Keratinocyte (primary cell): ENCODE results near the gene SLC41A1. TPM values are rescaled to one million over a fixed set of nuclear protein-coding genes. Genes with fewer than 3 reads are reported as not detected.

Experiments
- DNase-seq: peaks from one replicate; pipeline ENCODE4 v3.0.0-alpha.2; 2011; ENCODE audit warnings: low read depth, missing footprints, low spot score
- FAIRE-seq: peaks from 2 replicates; lab custom pipeline; 2011; peaks lifted over from hg19 to GRCh38; lab: Jason Lieb, UNC
- H2AFZ ChIP-seq: 2 replicates; pipeline ENCODE4 v1.6.0; 2012; ENCODE audit warnings: low read length, control low read depth, inconsistent platforms; ENCODE audit not compliant: control insufficient read depth
- H3K27ac ChIP-seq: 2 replicates; pipeline ENCODE4 v1.5.1; 2011; ENCODE audit warnings: low read length; ENCODE audit not compliant: control insufficient read depth, insufficient read depth
- H3K27me3 ChIP-seq: 3 replicates; pipeline ENCODE4 v1.6.0; 2011; ENCODE audit warnings: low read length; ENCODE audit not compliant: control insufficient read depth, insufficient read depth; ENCODE audit errors: extremely low read depth
- H3K36me3 ChIP-seq, 2 experiments: 2 replicates in 1 of 2; 3 replicates in 1 of 2; pipeline ENCODE4 v1.5.1; 2011; ENCODE audit warnings: low read length in 2 of 2, mild to moderate bottlenecking in 1 of 2; ENCODE audit not compliant: control insufficient read depth in 2 of 2, insufficient read depth in 2 of 2; ENCODE audit errors: extremely low read depth in 1 of 2
- H3K4me1 ChIP-seq: 3 replicates; pipeline ENCODE4 v1.5.1; 2011; ENCODE audit warnings: low read length; ENCODE audit not compliant: control insufficient read depth, insufficient read depth; ENCODE audit errors: extremely low read depth
- H3K4me2 ChIP-seq: 3 replicates; pipeline ENCODE4 v1.6.0; 2011; ENCODE audit warnings: low read depth, low read length; ENCODE audit not compliant: control insufficient read depth, insufficient read depth; ENCODE audit errors: extremely low read depth
- H3K4me3 ChIP-seq, 3 experiments: fragments of 200-600 bp in 1 of 3; sonication (generic) in 1 of 3; 2 replicates in 2 of 3; 3 replicates in 1 of 3; pipeline ENCODE4 v1.5.1; 2011 to 2016; ENCODE audit warnings: low read length in 3 of 3, mild to moderate bottlenecking in 3 of 3, control low read depth in 2 of 3, inconsistent platforms in 1 of 3, low read depth in 1 of 3, mixed read lengths in 1 of 3, mixed run types in 1 of 3, moderate library complexity in 1 of 3; ENCODE audit not compliant: control insufficient read depth in 2 of 3, insufficient read depth in 2 of 3; ENCODE audit errors: extremely low read depth in 1 of 3
- H3K79me2 ChIP-seq: 2 replicates; pipeline ENCODE4 v1.6.0; 2012; ENCODE audit warnings: low read length; ENCODE audit not compliant: control insufficient read depth, insufficient read depth
- H3K9ac ChIP-seq: 3 replicates; pipeline ENCODE4 v1.6.0; 2011; ENCODE audit warnings: low read length; ENCODE audit not compliant: control insufficient read depth, insufficient read depth; ENCODE audit errors: extremely low read depth
- H3K9me1 ChIP-seq: 3 replicates; pipeline ENCODE4 v1.6.0; 2011; ENCODE audit warnings: low read length; ENCODE audit not compliant: control insufficient read depth, insufficient read depth; ENCODE audit errors: extremely low read depth
- H3K9me3 ChIP-seq: 2 replicates; pipeline ENCODE4 v1.5.1; 2012; ENCODE audit warnings: low read depth, low read length; ENCODE audit not compliant: control insufficient read depth
- H4K20me1 ChIP-seq: 3 replicates; pipeline ENCODE4 v1.6.0; 2011; ENCODE audit warnings: low read length; ENCODE audit not compliant: control insufficient read depth, insufficient read depth; ENCODE audit errors: extremely low read depth
- CTCF ChIP-seq, 3 experiments: IDR thresholded peaks in 1 of 3; conservative IDR thresholded peaks in 1 of 3; optimal IDR thresholded peaks in 1 of 3; 2 replicates in 2 of 3; 3 replicates in 1 of 3; pipeline versions ENCODE3 to v1.5.1; 2011; ENCODE audit warnings: low read length in 3 of 3, mild to moderate bottlenecking in 3 of 3, moderate library complexity in 2 of 3, control low read depth in 1 of 3, inconsistent platforms in 1 of 3; ENCODE audit not compliant: insufficient read depth in 2 of 3; ENCODE audit errors: extremely low read depth in 1 of 3
- EZH2 ChIP-seq: IDR thresholded peaks from one replicate; pipeline ENCODE4 v1.6.1; 2012; ENCODE audit warnings: inconsistent platforms, mild to moderate bottlenecking, low read length, moderate library complexity
- dilution Hi-C: fragments of 300-500 bp; cut with MboI; formaldehyde crosslinking; loops from one replicate; pipeline ENCODE4 v1.7.0; 2020; ENCODE audit warnings: low sequenced_read_pairs; ENCODE audit not compliant: extremely low pct_ligation_motif_present
- polyA plus RNA-seq, 5 experiments: library from polyadenylated mRNA; depleted of rRNA in 3 of 5; stranded (reverse) in 3 of 5; stranded (forward) in 1 of 5; unstranded in 1 of 5; fragments of >200 nt; gene quantifications; 1 replicate in 1 of 5; 2 replicates in 3 of 5; 3 replicates in 1 of 5; pipeline versions ENCODE4 v1.2.1 to v1.2.3, GENCODE V29; 2011 to 2012; ENCODE audit warnings: missing spikeins in 2 of 5, low read depth in 1 of 5, low replicate concordance in 1 of 5

Gene SLC41A1
- polyA plus RNA-seq, 1 donor (not counting 4 experiments of a cell fraction or from before 2014, with no cell fraction given), result 21.7 TPM

GRCh38 chr1:205802060-205802459 is 10.9 kb downstream of the SLC41A1 start:
- Histone ChIP-seq H3K9ac (no peak overlapping the region), H3K4me3 (no peak overlapping the region), H3K36me3 (peaks cover 0 to 10% of the 10 kb centered on the region in 2 experiments), H3K9me1 (no peaks in the 10 kb centered on the region), H3K4me1 (peaks cover 18% of the 10 kb centered on the region), H3K9me3 (no peaks in the 10 kb centered on the region), H2AFZ (no peak overlapping the region), H3K27me3 (no peaks in the 10 kb centered on the region), H3K79me2 (peaks cover 19% of the 10 kb centered on the region), H4K20me1 (no peaks in the 10 kb centered on the region), H3K27ac (no peak overlapping the region), H3K4me2 (no peak overlapping the region)
- TF ChIP-seq EZH2 (no peak), CTCF (optimal IDR thresholded peaks at IDR 0.05 in 1 of 3, IDR thresholded peaks at IDR 0.05 in 1 of 3, conservative IDR thresholded peaks at IDR 0.05 in 1 of 3; ENCODE audit: extremely low read depth in 1 of 3, insufficient read depth in 2 of 3, low read length in 3 of 3) (no peak)
- no peak for DNase-seq
- dilution Hi-C loops, result no loop called here
- no peak for FAIRE-seq

GRCh38 chr1:205800981-205801703 is 11.9 kb downstream of the SLC41A1 start:
- Histone ChIP-seq H4K20me1 (no peaks in the 10 kb centered on the region), H3K27ac (no peak overlapping the region), H3K27me3 (no peaks in the 10 kb centered on the region), H3K36me3 (peaks cover 0 to 7% of the 10 kb centered on the region in 2 experiments), H2AFZ (no peak overlapping the region), H3K9me1 (no peaks in the 10 kb centered on the region), H3K9me3 (no peaks in the 10 kb centered on the region), H3K4me1 (peaks cover 18% of the 10 kb centered on the region), H3K4me3 (no peak overlapping the region), H3K9ac (no peak overlapping the region), H3K79me2 (peaks cover 16% of the 10 kb centered on the region), H3K4me2 (no peak overlapping the region)
- dilution Hi-C loops, result no loop called here
- TF ChIP-seq EZH2 (no peak), CTCF (optimal IDR thresholded peaks at IDR 0.05 in 1 of 3, IDR thresholded peaks at IDR 0.05 in 1 of 3, conservative IDR thresholded peaks at IDR 0.05 in 1 of 3; ENCODE audit: extremely low read depth in 1 of 3, insufficient read depth in 2 of 3, low read length in 3 of 3) (no peak)
- DNase-seq (no peak), FAIRE-seq (no peak)
